ENCODE measurements around the gene NUDT5. TPM values are rescaled to one million over a fixed set of nuclear protein-coding genes. Genes with fewer than 3 reads are reported as not detected.

The NUDT5 gene
- 38.1 TPM for total RNA-seq
- polyA plus RNA-seq = 100 to 1,000 TPM in 1 of 4 donors, 10 to 100 TPM in 3; 71.5 to 103 (median 89.7) TPM

- Histone ChIP-seq H3K9me3 (ENCODE audit: control insufficient read depth in 2 of 2, low read length in 2 of 2) (no peaks in the 10 kb centered on the region), H3K27me3 (ENCODE audit: control insufficient read depth, insufficient read depth, low read length) (no peaks in the 10 kb centered on the region), H3K27ac (ENCODE audit: insufficient read depth, low read length, poor library complexity, severe bottlenecking) (peak within 1 kb of the TSS; percentile 96), H3K4me1 (ENCODE audit: control insufficient read depth, insufficient read depth, low read length, poor library complexity, severe bottlenecking) (peaks cover 44% of the 10 kb centered on the region), H3K4me3 (ENCODE audit: low read depth, low read length) (peak within 1 kb of the TSS; percentile 99), H3K36me3 (ENCODE audit: control insufficient read depth, insufficient read depth, low read length) (peaks cover 29% of the 10 kb centered on the region)
- H3K4me3 Mint-ChIP-seq = peak within 1 kb of the TSS; percentile 96 to 98 (median 98)
- H3K36me3 Mint-ChIP-seq = peaks cover 14% of the 10 kb centered on the region
- H3K27ac Mint-ChIP-seq = peak within 1 kb of the TSS; percentile 98 to 100 (median 99)
- ATAC-seq (ENCODE audit: low read depth in 2 of 2) = peak; percentile 91 to 94
- DNase-seq = peak; percentile 77 to 95 (median 88)
- no peaks in the 10 kb centered on the region for H3K9me3 Mint-ChIP-seq
- H3K4me1 Mint-ChIP-seq = peaks cover 32 to 72% (median 51%) of the 10 kb centered on the region in 4 donors
- H3K27me3 Mint-ChIP-seq = peaks cover 4% of the 10 kb centered on the region
These were observed at the start of gene NUDT5, which contains the start of gene CDC123 for GRCh38 chr10:12195603-12196506. TSS of gene NUDT5 (minus strand) at chr10:12195891. CDS start at chr10:12186291, 9,600 bp downstream. TSS of gene CDC123 (plus strand) at chr10:12196188. CDS start at chr10:12196246, 58 bp downstream.

DNA sequence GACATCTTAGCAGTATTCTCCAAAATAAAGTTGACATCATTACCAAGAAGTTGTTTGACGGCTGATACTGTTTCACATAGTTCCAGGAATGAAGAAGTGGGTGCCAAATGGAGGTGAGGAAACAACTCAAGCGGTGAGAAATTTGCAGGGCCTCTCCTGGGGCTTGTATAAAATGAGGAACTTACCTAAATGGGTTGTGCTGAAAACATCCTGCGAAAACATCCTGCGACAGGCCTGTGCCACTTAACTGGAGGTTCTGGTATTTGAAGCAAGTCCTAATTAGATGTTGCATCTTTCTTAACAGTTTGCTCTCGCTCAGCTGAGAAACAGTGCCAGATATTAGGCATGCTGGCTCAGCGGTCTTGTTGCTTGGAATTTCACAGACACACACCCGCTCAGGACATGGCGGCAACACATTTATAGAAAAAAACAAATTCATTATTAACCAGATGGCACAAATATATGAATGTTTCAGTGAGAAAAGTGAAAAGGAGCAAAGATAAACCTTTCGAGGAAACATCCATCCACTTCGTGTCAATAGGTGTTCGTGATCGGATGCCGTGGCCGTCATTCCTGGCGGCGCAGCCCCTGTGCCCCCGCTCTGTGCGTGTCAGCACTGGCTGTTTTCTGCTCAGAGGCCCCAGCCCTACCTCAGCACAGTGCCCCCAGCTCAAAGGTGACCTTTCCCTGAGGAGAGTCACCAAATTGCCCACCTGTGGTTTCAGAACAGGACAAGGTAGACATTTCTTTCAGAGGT lies 48.4 kb upstream of the NUDT5 start:
- Mint-ChIP-seq H3K27me3 (no peaks in the 10 kb centered on the region), H3K27ac (peak overlapping the region; percentile 64 to 87 (median 66)), H3K4me3 (peak overlapping the region in 1 of 4 donors; percentile 17), H3K9me3 (no peaks in the 10 kb centered on the region), H3K4me1 (peaks cover 13 to 39% (median 19%) of the 10 kb centered on the region in 4 donors), H3K36me3 (peaks cover 36% of the 10 kb centered on the region)
- H3K36me3 ChIP-seq (ENCODE audit: control insufficient read depth, insufficient read depth, low read length) = peaks cover 42% of the 10 kb centered on the region
- DNase-seq = peak in 1 of 3 donors; percentile 80
- no peaks in the 10 kb centered on the region for H3K27me3 ChIP-seq (ENCODE audit: control insufficient read depth, insufficient read depth, low read length)
- H3K9me3 ChIP-seq (ENCODE audit: control insufficient read depth in 2 of 2, low read length in 2 of 2) = no peaks in the 10 kb centered on the region
- H3K27ac ChIP-seq (ENCODE audit: insufficient read depth, low read length, poor library complexity, severe bottlenecking) = no peak overlapping the region
- no peak overlapping the region for H3K4me3 ChIP-seq (ENCODE audit: low read depth, low read length)
- H3K4me1 ChIP-seq (ENCODE audit: control insufficient read depth, insufficient read depth, low read length, poor library complexity, severe bottlenecking) = no peaks in the 10 kb centered on the region
- ATAC-seq (ENCODE audit: low read depth in 2 of 2) = peak; percentile 50 to 59

GRCh38 chr10:12241810-12242529 lies 46.3 kb upstream of the NUDT5 start:
- H3K36me3 ChIP-seq (ENCODE audit: control insufficient read depth, insufficient read depth, low read length) = peaks cover 55% of the 10 kb centered on the region
- peak overlapping the region; percentile 79 to 95 (median 93) for H3K27ac Mint-ChIP-seq
- no peak overlapping the region for H3K4me3 ChIP-seq (ENCODE audit: low read depth, low read length)
- H3K4me1 ChIP-seq (ENCODE audit: control insufficient read depth, insufficient read depth, low read length, poor library complexity, severe bottlenecking) = no peaks in the 10 kb centered on the region
- peaks cover 13 to 39% (median 20%) of the 10 kb centered on the region in 4 donors for H3K4me1 Mint-ChIP-seq
- H3K9me3 ChIP-seq (ENCODE audit: control insufficient read depth in 2 of 2, low read length in 2 of 2) = no peaks in the 10 kb centered on the region
- no peaks in the 10 kb centered on the region for H3K9me3 Mint-ChIP-seq
- H3K27me3 ChIP-seq (ENCODE audit: control insufficient read depth, insufficient read depth, low read length) = no peaks in the 10 kb centered on the region
- H3K4me3 Mint-ChIP-seq = no peak overlapping the region
- H3K27ac ChIP-seq (ENCODE audit: insufficient read depth, low read length, poor library complexity, severe bottlenecking) = no peak overlapping the region
- H3K27me3 Mint-ChIP-seq = no peaks in the 10 kb centered on the region
- peak in 1 of 3 donors; percentile 27 for DNase-seq
- peaks cover 44% of the 10 kb centered on the region for H3K36me3 Mint-ChIP-seq
- ATAC-seq (ENCODE audit: low read depth in 2 of 2) = no peak

DNA sequence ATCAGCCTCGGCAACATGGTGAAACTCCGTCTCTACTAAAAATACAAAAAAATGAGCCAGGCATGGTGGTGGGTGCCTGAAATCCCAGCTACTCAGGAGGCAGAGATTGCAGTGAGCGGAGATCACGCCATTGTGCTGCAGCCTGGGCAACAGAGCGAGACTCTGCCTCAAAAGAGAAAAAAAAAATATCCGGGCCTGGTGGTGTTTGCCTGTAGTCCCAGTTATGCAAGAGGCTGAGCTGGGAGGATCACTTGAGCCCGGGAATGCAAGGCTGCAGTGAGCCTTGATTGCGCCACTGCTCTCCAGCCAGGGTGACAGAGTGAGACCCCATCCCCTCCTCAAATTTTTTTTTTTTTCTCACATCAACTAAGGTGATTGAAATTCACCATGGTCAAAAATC lies 43.1 kb upstream of the NUDT5 start:
- H3K27ac Mint-ChIP-seq = no peak overlapping the region
- no peaks in the 10 kb centered on the region for H3K27me3 Mint-ChIP-seq
- Histone ChIP-seq H3K27ac (ENCODE audit: insufficient read depth, low read length, poor library complexity, severe bottlenecking) (no peak overlapping the region), H3K4me3 (ENCODE audit: low read depth, low read length) (no peak overlapping the region), H3K9me3 (ENCODE audit: control insufficient read depth in 2 of 2, low read length in 2 of 2) (no peaks in the 10 kb centered on the region), H3K27me3 (ENCODE audit: control insufficient read depth, insufficient read depth, low read length) (no peaks in the 10 kb centered on the region), H3K4me1 (ENCODE audit: control insufficient read depth, insufficient read depth, low read length, poor library complexity, severe bottlenecking) (no peaks in the 10 kb centered on the region), H3K36me3 (ENCODE audit: control insufficient read depth, insufficient read depth, low read length) (peaks cover 45% of the 10 kb centered on the region)
- H3K4me1 Mint-ChIP-seq = peaks cover 13 to 35% (median 19%) of the 10 kb centered on the region in 4 donors
- no peaks in the 10 kb centered on the region for H3K9me3 Mint-ChIP-seq
- ATAC-seq (ENCODE audit: low read depth in 2 of 2) (no peak), DNase-seq (no peak)
- H3K4me3 Mint-ChIP-seq = no peak overlapping the region
- peaks cover 47% of the 10 kb centered on the region for H3K36me3 Mint-ChIP-seq

- no peaks in the 10 kb centered on the region for H3K27me3 Mint-ChIP-seq
- Histone ChIP-seq H3K4me3 (ENCODE audit: low read depth, low read length) (no peak overlapping the region), H3K4me1 (ENCODE audit: control insufficient read depth, insufficient read depth, low read length, poor library complexity, severe bottlenecking) (no peaks in the 10 kb centered on the region), H3K9me3 (ENCODE audit: control insufficient read depth in 2 of 2, low read length in 2 of 2) (no peaks in the 10 kb centered on the region), H3K27ac (ENCODE audit: insufficient read depth, low read length, poor library complexity, severe bottlenecking) (no peak overlapping the region), H3K36me3 (ENCODE audit: control insufficient read depth, insufficient read depth, low read length) (peaks cover 54% of the 10 kb centered on the region), H3K27me3 (ENCODE audit: control insufficient read depth, insufficient read depth, low read length) (no peaks in the 10 kb centered on the region)
- H3K9me3 Mint-ChIP-seq = no peaks in the 10 kb centered on the region
- no peak for ATAC-seq (ENCODE audit: low read depth in 2 of 2)
- peak overlapping the region in 2 of 3 donors; percentile 25 to 62 for H3K27ac Mint-ChIP-seq
- peaks cover 13 to 26% (median 18%) of the 10 kb centered on the region in 4 donors for H3K4me1 Mint-ChIP-seq
- DNase-seq = no peak
- no peak overlapping the region for H3K4me3 Mint-ChIP-seq
- peaks cover 50% of the 10 kb centered on the region for H3K36me3 Mint-ChIP-seq
These were observed 41.9 kb upstream of the NUDT5 start for GRCh38 chr10:12237265-12238220.

DNA sequence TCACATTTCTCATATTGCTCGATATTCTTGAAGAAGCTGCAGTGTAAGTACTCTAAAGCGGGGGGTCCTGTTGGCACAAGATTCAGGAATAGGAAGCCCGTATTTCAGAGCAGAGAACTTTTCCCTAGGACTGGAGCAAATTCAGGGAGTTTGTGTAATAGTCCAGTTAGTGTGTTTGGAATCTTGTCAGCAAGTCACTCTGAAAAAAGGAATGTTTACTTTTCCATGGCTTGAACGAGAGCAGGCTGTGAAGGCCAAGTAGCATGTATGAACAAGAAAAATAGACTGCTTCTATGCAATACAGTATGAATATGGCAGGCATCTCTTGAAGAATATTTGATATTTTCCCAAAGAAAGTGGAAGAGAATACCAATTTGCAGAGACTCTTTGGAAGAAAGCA lies 40.1 kb upstream of the NUDT5 start:
- H3K4me3 Mint-ChIP-seq = peak overlapping the region in 1 of 4 donors; percentile 79
- ATAC-seq (ENCODE audit: low read depth in 2 of 2) (no peak), DNase-seq (no peak)
- peaks cover 50% of the 10 kb centered on the region for H3K36me3 Mint-ChIP-seq
- Histone ChIP-seq H3K4me1 (ENCODE audit: control insufficient read depth, insufficient read depth, low read length, poor library complexity, severe bottlenecking) (no peaks in the 10 kb centered on the region), H3K27ac (ENCODE audit: insufficient read depth, low read length, poor library complexity, severe bottlenecking) (no peak overlapping the region), H3K4me3 (ENCODE audit: low read depth, low read length) (no peak overlapping the region), H3K27me3 (ENCODE audit: control insufficient read depth, insufficient read depth, low read length) (no peaks in the 10 kb centered on the region), H3K36me3 (ENCODE audit: control insufficient read depth, insufficient read depth, low read length) (peaks cover 68% of the 10 kb centered on the region), H3K9me3 (ENCODE audit: control insufficient read depth in 2 of 2, low read length in 2 of 2) (no peaks in the 10 kb centered on the region)
- H3K27ac Mint-ChIP-seq = no peak overlapping the region
- no peaks in the 10 kb centered on the region for H3K27me3 Mint-ChIP-seq
- no peaks in the 10 kb centered on the region for H3K9me3 Mint-ChIP-seq
- H3K4me1 Mint-ChIP-seq = peaks cover under 1 to 8% (median 7%) of the 10 kb centered on the region in 4 donors

Data from CD4-positive, CD25-positive, alpha-beta regulatory T cell (primary cell).